H9 (cell line): ENCODE results near the gene HSPB8. TPM values are rescaled to one million over a fixed set of nuclear protein-coding genes. Genes with fewer than 3 reads are reported as not detected.

Experiments
- DNase-seq: peaks from one replicate; pipeline ENCODE4 v3.0.0-alpha.2; 2017
- H2AFZ ChIP-seq: one replicate; pipeline ENCODE4 v1.6.1; 2013; ENCODE audit warnings: mild to moderate bottlenecking, low read length, control low read depth, moderate library complexity
- H2AK5ac ChIP-seq: 2 replicates; pipeline ENCODE4 v1.6.1; 2013; ENCODE audit warnings: low read length, control low read depth, mixed read lengths; ENCODE audit not compliant: insufficient read length
- H2BK120ac ChIP-seq: one replicate; pipeline ENCODE4 v1.6.1; 2013; ENCODE audit warnings: low read depth, mild to moderate bottlenecking, low read length, control low read depth, inconsistent platforms; ENCODE audit not compliant: poor library complexity, severe bottlenecking
- H2BK12ac ChIP-seq: 2 replicates; pipeline ENCODE4 v1.6.1; 2013; ENCODE audit warnings: low read length, control low read depth, mixed read lengths, low read depth; ENCODE audit not compliant: insufficient read length
- H2BK15ac ChIP-seq: 2 replicates; pipeline ENCODE4 v1.6.1; 2013; ENCODE audit warnings: low read depth, low read length, control low read depth
- H2BK20ac ChIP-seq: one replicate; pipeline ENCODE4 v1.6.1; 2013; ENCODE audit warnings: low read depth, mild to moderate bottlenecking, low read length, control low read depth, inconsistent platforms; ENCODE audit not compliant: poor library complexity, severe bottlenecking
- H2BK5ac ChIP-seq: 2 replicates; pipeline ENCODE4 v1.6.1; 2013; ENCODE audit warnings: low read length, control low read depth, mixed read lengths; ENCODE audit not compliant: insufficient read length
- H3K14ac ChIP-seq: 2 replicates; pipeline ENCODE4 v1.6.1; 2013; ENCODE audit warnings: low read length, control low read depth; ENCODE audit not compliant: insufficient read depth
- H3K18ac ChIP-seq: 2 replicates; pipeline ENCODE4 v1.6.1; 2013; ENCODE audit warnings: low read depth, mild to moderate bottlenecking, mixed read lengths, low read length, control low read depth; ENCODE audit not compliant: insufficient read length
- H3K23ac ChIP-seq: 2 replicates; pipeline ENCODE4 v1.6.1; 2013; ENCODE audit warnings: low read length, control low read depth, mixed read lengths, low read depth; ENCODE audit not compliant: insufficient read length
- H3K23me2 ChIP-seq: 2 replicates; pipeline ENCODE4 v1.6.1; 2013; ENCODE audit warnings: low read depth, mild to moderate bottlenecking, mixed read lengths, low read length, control low read depth; ENCODE audit not compliant: insufficient read length, poor library complexity, severe bottlenecking
- H3K27ac ChIP-seq: 2 replicates; pipeline ENCODE4 v1.5.1; 2013; ENCODE audit warnings: low read length, control low read depth, mixed read lengths, low read depth; ENCODE audit not compliant: insufficient read length
- H3K27me3 ChIP-seq: 2 replicates; pipeline ENCODE4 v1.6.1; 2013; ENCODE audit warnings: low read length, control low read depth, inconsistent platforms; ENCODE audit not compliant: insufficient read depth
- H3K4ac ChIP-seq: 2 replicates; pipeline ENCODE4 v1.6.1; 2013; ENCODE audit warnings: low read depth, mild to moderate bottlenecking, control low read depth, inconsistent platforms, low read length, moderate library complexity
- H3K4me1 ChIP-seq: 2 replicates; pipeline ENCODE4 v1.6.1; 2013; ENCODE audit warnings: low read length, control low read depth, inconsistent platforms; ENCODE audit not compliant: insufficient read depth
- H3K4me2 ChIP-seq: 2 replicates; pipeline ENCODE4 v1.6.1; 2013; ENCODE audit warnings: low read length, control low read depth, mixed read lengths; ENCODE audit not compliant: insufficient read length, insufficient read depth
- H3K56ac ChIP-seq: 2 replicates; pipeline ENCODE4 v1.6.1; 2013; ENCODE audit warnings: low read depth, mild to moderate bottlenecking, mixed read lengths, low read length, control low read depth; ENCODE audit not compliant: insufficient read length
- H3K79me1 ChIP-seq: 2 replicates; pipeline ENCODE4 v1.6.1; 2013; ENCODE audit warnings: low read depth, mild to moderate bottlenecking, moderate library complexity, low read length, control low read depth, inconsistent platforms; ENCODE audit not compliant: insufficient read depth, poor library complexity, severe bottlenecking
- H3K79me2 ChIP-seq: 2 replicates; pipeline ENCODE4 v1.6.1; 2013; ENCODE audit warnings: low read length, control low read depth, inconsistent platforms; ENCODE audit not compliant: insufficient read depth
- H3K9ac ChIP-seq: 2 replicates; pipeline ENCODE4 v1.6.1; 2013; ENCODE audit warnings: low read length, control low read depth, mixed read lengths; ENCODE audit not compliant: insufficient read length; ENCODE audit errors: extremely low read depth
- H3K9me3 ChIP-seq: one replicate; pipeline ENCODE4 v1.6.1; 2013; ENCODE audit warnings: low read depth, low read length, inconsistent platforms; ENCODE audit not compliant: control insufficient read depth
- H3T11ph ChIP-seq: one replicate; pipeline ENCODE4 v1.6.1; 2013; ENCODE audit warnings: mild to moderate bottlenecking, low read length, control low read depth, inconsistent platforms
- H4K20me1 ChIP-seq: one replicate; pipeline ENCODE4 v1.6.1; 2013; ENCODE audit not compliant: control insufficient read depth, insufficient read length, insufficient read depth
- H4K5ac ChIP-seq: 2 replicates; pipeline ENCODE4 v1.6.1; 2013; ENCODE audit warnings: low read depth, mild to moderate bottlenecking, mixed read lengths, low read length, control low read depth; ENCODE audit not compliant: insufficient read length
- H4K8ac ChIP-seq: replicated peaks from 2 replicates; pipeline ENCODE4 v1.6.1; 2013; ENCODE audit warnings: low read length, control low read depth, mixed read lengths, low read depth; ENCODE audit not compliant: insufficient read length
- H4K91ac ChIP-seq: 2 replicates; pipeline ENCODE4 v1.6.1; 2013; ENCODE audit warnings: low read depth, mild to moderate bottlenecking, moderate library complexity, mixed read lengths, low read length, control low read depth; ENCODE audit not compliant: insufficient read length
- H3K27ac Mint-ChIP-seq, 3 experiments: 2 replicates in 2 of 3; 3 replicates in 1 of 3; pipeline ENCODE4 v1.8.0; 2020 to 2021; ENCODE audit warnings: mixed read lengths in 3 of 3, mild to moderate bottlenecking in 1 of 3, moderate library complexity in 1 of 3
- H3K27me3 Mint-ChIP-seq: 2 replicates; pipeline ENCODE4 v1.8.0; 2021; ENCODE audit warnings: low read depth, mild to moderate bottlenecking, moderate library complexity, mixed read lengths
- H3K36me3 Mint-ChIP-seq, 3 experiments: 2 replicates in 2 of 3; 3 replicates in 1 of 3; pipeline ENCODE4 v1.8.0; 2020 to 2021; ENCODE audit warnings: low read depth in 3 of 3, mixed read lengths in 3 of 3; ENCODE audit not compliant: insufficient read depth in 1 of 3
- H3K4me1 Mint-ChIP-seq, 2 experiments: 2 replicates each; pipeline ENCODE4 v1.8.0; 2020; ENCODE audit warnings: mixed read lengths in 2 of 2
- H3K4me3 Mint-ChIP-seq, 2 experiments: 2 replicates in 1 of 2; 3 replicates in 1 of 2; pipeline ENCODE4 v1.8.0; 2020 to 2021; ENCODE audit warnings: mild to moderate bottlenecking in 2 of 2, mixed read lengths in 2 of 2, moderate library complexity in 1 of 2
- H3K9me3 Mint-ChIP-seq, 2 experiments: 2 replicates in 1 of 2; 3 replicates in 1 of 2; pipeline ENCODE4 v1.8.0; 2020; ENCODE audit warnings: mild to moderate bottlenecking in 2 of 2, mixed read lengths in 2 of 2, moderate library complexity in 1 of 2
- WGBS: extraction: QIAGEN DNeasy Blood & Tissue Kit; methylation state at CpG from one replicate; pipeline ENCODE4 v1.1.7; 2013; ENCODE audit warnings: missing lambda C conversion rate, low lambda C conversion rate, mixed read lengths; ENCODE audit not compliant: insufficient read length; ENCODE audit errors: extremely low coverage; 5-methylcytosine and 5-hydroxymethylcytosine counted together
- total RNA-seq: library from RNA; stranded (reverse); gene quantifications from 2 replicates; pipeline ENCODE4 v1.2.1, GENCODE V29; 2021
- TF ChIP-seq, protein P1 (sequence below): fragments of 200-600 bp; sonication (generic); conservative IDR thresholded peaks from 3 replicates; pipeline ENCODE4 v1.8.0; 2021; ENCODE audit warnings: antibody characterized with exemption, mild to moderate bottlenecking

Gene HSPB8
- total RNA-seq, 1 experiment from 2014 or later: 3.0 TPM

DNA sequence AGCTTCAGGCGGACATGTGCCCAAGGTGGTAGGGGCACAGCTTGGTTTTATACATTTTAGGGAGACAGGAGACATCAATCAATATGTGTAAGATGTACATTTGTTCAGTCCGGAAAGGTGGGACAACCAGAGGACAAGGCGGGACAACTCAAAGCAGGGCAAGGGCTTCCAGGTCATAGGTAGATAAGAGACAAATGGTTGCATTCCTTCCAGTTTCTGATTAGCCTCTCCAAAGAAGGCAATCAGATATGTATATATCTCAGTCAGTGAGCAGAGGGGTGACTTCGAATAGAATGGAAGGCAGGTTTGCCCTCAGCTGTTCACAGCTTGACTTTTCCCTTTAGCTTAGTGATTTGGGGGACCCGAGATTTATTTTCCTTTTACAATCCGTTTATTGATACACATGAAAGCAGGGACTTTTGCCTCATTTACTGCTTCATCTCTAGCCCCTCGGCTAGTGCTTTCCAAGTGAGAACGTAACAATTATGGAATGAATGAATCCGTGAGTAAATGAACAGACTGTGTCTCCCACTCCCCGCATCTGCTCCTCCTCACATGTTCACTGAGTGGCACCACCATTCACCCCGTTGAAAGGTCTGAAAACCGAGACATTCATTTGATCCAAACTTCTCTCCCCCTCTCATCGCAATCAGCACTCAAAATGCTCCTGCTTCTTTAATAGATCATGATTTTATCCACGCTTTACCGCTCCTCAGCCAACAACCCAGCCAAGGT, 6.9 kb upstream of the HSPB8 start:
- peaks cover 31 to 45% of the 10 kb centered on the region in 2 experiments for H3K4me1 Mint-ChIP-seq
- H3K4me3 Mint-ChIP-seq: no peak overlapping the region
- Histone ChIP-seq H3K4ac (no peak overlapping the region), H3K27me3 (no peaks in the 10 kb centered on the region), H3K4me2 (no peak overlapping the region), H2BK15ac (no peak overlapping the region), H3K79me1 (no peaks in the 10 kb centered on the region), H3K23me2 (no peaks in the 10 kb centered on the region), H3K23ac (no peak overlapping the region), H3K9me3 (no peaks in the 10 kb centered on the region), H3K4me1 (peaks cover 4% of the 10 kb centered on the region; the same call in 1 of the 2 replicates), H3K27ac (no peak overlapping the region), H3K56ac (no peak overlapping the region), H2BK120ac (no peak overlapping the region), H3K9ac (no peak overlapping the region), H3T11ph (no peak overlapping the region), H2BK5ac (no peak overlapping the region), H3K79me2 (no peaks in the 10 kb centered on the region), H2AFZ (no peak overlapping the region), H4K5ac (no peak overlapping the region), H2AK5ac (no peak overlapping the region), H4K20me1 (no peaks in the 10 kb centered on the region), H2BK20ac (no peak overlapping the region), H2BK12ac (no peak overlapping the region), H3K14ac (no peak overlapping the region), H4K8ac (no peak overlapping the region), H4K91ac (no peak overlapping the region), H3K18ac (no peak overlapping the region)
- H3K27ac Mint-ChIP-seq: no peak overlapping the region; a peak in 1 of 7 replicates
- no CpG with 5 or more reads among the region's 15 CpGs for WGBS
- DNase-seq: no peak
- peaks cover 13% of the 10 kb centered on the region for H3K27me3 Mint-ChIP-seq
- TF ChIP-seq, protein P1, sequence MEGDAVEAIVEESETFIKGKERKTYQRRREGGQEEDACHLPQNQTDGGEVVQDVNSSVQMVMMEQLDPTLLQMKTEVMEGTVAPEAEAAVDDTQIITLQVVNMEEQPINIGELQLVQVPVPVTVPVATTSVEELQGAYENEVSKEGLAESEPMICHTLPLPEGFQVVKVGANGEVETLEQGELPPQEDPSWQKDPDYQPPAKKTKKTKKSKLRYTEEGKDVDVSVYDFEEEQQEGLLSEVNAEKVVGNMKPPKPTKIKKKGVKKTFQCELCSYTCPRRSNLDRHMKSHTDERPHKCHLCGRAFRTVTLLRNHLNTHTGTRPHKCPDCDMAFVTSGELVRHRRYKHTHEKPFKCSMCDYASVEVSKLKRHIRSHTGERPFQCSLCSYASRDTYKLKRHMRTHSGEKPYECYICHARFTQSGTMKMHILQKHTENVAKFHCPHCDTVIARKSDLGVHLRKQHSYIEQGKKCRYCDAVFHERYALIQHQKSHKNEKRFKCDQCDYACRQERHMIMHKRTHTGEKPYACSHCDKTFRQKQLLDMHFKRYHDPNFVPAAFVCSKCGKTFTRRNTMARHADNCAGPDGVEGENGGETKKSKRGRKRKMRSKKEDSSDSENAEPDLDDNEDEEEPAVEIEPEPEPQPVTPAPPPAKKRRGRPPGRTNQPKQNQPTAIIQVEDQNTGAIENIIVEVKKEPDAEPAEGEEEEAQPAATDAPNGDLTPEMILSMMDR: no peak
- peaks cover 3 to 8% (median 3%) of the 10 kb centered on the region in 3 experiments; a peak in 2 of 7 replicates for H3K36me3 Mint-ChIP-seq
- H3K9me3 Mint-ChIP-seq: peaks cover 0 to 2% of the 10 kb centered on the region in 2 experiments; a peak in 1 of 5 replicates
